Activated effector memory CD4-positive, alpha-beta T cell treated with Interleukin-2 at 50 U/mL for 16 hours (primary cell): ENCODE results near the gene MPL.

Experiments
- DNase-seq: peaks from one replicate; pipeline ENCODE4 v3.0.0-alpha.2; 2020

The MPL gene

DNA sequence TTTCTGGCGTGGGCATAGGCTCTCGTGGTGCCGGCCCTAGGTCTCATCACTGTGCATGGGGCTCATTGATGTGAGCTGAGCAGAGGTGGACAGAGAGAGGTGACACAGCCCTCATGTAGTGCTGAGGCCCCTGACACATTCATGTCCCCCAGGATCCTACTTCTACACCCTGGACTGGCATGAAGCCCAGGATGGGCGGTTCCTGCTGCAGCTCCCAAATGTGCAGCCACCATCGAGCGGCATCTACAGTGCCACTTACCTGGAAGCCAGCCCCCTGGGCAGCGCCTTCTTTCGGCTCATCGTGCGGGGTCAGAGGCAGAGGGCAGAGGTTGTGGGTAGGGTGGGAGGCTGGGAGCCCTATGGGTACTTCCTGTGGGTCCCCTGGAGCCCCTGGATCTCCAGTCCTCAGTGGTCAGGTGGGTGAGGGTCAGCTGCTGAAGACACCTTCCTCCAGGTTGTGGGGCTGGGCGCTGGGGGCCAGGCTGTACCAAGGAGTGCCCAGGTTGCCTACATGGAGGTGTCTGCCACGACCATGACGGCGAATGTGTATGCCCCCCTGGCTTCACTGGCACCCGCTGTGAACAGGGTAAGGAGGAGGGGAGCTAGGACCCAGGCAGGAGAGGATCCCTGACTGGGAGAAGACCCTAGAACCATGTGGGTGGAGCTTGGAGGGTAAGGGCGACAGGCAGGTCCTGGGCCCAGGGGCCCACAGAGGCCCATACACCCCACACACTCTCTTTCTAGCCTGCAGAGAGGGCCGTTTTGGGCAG is 30.7 kb upstream of the MPL start:
- DNase-seq, result no peak

- DNase-seq, result no peak
These were observed 30.0 kb upstream of the MPL start for GRCh38 chr1:43307458-43308158.

- no peak for DNase-seq
These were observed 28.8 kb upstream of the MPL start for GRCh38 chr1:43308635-43309404.

DNA sequence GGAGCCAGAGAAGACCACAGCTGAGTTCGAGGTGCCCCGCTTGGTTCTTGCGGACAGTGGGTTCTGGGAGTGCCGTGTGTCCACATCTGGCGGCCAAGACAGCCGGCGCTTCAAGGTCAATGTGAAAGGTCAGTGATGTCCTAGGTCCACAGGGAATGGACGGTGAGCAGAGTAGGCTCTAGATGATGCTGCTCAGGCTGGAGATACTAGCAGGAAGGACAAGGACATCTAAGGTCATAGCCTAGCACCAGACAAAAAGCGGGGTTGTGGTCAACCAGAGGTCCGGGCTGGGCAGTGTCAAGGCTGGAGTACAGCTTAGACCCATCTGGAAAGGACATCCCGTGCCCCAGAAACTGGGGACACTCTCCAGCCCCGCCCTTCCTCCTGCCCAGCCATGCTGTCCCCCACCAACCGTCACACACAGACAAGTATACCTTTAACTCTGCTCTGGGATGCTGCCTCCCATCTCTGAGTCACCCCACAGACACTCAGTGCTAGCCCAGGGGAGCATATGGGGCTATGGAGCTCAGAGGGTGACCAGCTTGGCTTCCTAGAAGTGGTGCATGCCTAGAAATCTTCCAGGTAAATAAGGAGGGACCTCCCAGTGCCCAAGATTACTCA is 28.1 kb upstream of the MPL start:
- DNase-seq, result no peak

- DNase-seq, result no peak
These were observed 26.1 kb upstream of the MPL start for GRCh38 chr1:43311521-43311920.

DNA sequence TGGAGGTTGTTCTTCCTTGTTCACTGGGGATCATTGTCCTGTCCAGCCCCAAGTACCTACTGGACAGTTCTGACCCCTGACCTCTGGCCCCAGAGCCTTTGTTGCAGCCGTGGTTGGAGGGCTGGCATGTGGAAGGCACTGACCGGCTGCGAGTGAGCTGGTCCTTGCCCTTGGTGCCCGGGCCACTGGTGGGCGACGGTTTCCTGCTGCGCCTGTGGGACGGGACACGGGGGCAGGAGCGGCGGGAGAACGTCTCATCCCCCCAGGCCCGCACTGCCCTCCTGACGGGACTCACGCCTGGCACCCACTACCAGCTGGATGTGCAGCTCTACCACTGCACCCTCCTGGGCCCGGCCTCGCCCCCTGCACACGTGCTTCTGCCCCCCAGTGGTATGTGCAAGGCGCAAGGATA is 25.4 kb upstream of the MPL start:
- no peak for DNase-seq

DNA sequence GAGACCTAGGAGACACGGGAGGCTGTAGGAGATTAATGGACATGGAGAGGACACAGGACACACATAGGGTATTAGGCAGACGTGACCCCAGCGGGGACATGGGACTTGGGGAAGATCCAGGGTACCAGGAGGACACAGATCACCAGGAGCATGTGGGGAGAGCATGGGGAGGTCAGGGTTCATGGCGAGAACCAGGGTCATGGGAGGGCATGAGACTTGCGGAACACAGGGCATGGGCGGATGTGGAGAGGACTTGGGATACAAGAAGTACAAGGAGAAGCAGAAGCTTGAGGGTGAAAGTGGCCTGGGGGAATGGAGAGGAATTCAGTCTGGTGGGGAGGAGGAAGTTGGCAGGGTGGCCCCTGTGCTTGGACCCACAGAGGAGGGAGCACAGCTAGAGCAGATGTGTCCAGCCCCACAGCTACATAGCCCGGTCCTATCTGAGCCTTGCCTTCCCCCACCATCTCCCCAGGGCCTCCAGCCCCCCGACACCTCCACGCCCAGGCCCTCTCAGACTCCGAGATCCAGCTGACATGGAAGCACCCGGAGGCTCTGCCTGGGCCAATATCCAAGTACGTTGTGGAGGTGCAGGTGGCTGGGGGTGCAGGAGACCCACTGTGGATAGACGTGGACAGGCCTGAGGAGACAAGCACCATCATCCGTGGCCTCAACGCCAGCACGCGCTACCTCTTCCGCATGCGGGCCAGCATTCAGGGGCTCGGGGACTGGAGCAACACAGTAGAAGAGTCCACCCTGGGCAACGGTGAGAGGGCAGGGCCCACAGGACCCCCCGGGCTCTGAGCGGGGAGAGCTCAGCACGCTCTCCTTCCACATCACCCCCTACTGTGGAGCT is 24.7 kb upstream of the MPL start:
- no peak for DNase-seq

DNA sequence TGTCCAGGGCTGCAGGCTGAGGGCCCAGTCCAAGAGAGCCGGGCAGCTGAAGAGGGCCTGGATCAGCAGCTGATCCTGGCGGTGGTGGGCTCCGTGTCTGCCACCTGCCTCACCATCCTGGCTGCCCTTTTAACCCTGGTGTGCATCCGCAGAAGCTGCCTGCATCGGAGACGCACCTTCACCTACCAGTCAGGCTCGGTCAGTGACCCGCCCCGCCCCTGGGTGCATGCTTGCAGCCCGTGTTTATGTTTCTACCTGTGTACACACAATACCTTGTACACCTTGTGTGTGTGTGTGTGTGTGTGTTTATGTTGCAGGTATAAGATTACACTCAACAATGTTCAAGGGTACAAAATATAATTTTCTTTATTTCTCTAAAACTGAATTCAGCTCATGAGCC is 23.8 kb upstream of the MPL start:
- DNase-seq, result no peak

DNA sequence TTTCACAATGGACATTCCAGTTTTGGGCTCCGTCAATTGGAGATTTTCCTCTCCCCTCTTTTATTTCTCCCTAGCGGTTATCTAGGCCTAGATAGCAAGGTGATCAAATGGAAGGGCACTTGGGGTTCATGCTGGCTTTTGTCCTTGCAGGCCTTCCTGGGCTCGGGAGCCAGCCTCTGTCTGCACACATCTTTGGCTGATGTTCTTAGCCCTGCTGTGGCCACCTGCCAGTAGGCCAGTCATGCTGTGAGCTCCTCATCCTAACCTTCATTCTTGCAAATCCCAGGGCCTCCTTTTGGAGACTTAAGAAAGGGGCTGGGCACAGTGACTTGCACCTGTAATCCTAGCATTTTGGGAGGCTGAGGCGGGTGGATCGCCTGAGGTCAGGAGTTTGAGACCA is 23.4 kb upstream of the MPL start:
- no peak for DNase-seq

DNA sequence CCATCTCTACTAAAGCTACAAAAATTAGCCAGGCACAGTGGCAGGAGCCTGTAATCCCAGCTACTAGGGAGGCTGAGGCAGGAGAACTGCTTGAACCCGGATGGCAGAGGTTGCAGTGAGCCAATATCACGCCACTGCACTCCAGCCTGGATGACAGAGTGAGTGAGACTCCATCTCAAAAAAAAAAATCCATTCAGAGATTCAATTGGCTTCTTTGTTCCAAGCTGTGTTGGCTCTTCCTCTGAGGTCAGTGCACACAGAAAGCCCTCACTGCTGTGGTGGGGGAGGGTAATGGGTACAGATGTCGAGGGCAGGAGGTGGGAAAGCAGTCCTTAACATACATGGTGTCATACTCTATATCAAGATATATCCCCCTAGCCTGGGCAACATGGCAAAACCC is 22.1 kb upstream of the MPL start:
- no peak for DNase-seq

DNA sequence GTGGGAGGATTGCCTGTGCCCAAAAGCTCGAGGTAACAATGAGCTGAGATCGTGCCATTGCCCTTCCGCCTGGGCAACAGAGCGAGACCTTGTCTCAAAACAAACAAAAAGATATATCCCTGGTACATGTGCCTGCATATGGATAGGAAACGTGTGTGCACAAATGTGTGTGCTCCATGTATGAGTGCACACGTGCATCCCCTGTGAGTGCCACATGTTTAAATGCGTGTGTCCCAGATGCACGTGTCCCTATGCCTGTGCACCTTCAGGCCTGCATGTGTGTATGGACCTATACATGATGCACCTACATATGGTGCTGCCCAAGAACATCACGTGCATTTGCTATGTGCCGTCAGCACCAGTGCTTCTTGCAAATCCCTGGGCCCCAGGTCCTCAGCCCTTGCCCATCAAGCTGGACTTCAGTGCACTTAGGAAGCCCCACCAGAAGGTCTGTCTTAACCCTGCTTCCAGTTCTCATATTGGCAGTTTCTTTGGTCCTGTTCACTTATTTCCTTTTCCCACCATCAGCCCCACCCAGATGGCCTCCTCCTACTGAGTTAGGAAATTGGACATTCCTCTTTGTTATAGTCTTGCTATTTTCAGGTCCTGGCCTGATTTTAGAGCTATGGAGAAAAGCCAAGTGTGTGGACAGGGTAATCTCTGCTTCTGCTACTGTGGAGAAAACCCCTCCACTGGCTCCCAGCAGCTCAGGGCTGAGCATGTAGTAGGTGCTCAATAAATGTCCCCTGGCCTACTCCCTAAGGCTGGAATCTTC is 21.5 kb upstream of the MPL start:
- no peak for DNase-seq

- DNase-seq, result no peak
These were observed 20.7 kb upstream of the MPL start for GRCh38 chr1:43316738-43317520.

GRCh38 chr1:43317817-43318471 is 19.7 kb upstream of the MPL start:
- no peak for DNase-seq

DNA sequence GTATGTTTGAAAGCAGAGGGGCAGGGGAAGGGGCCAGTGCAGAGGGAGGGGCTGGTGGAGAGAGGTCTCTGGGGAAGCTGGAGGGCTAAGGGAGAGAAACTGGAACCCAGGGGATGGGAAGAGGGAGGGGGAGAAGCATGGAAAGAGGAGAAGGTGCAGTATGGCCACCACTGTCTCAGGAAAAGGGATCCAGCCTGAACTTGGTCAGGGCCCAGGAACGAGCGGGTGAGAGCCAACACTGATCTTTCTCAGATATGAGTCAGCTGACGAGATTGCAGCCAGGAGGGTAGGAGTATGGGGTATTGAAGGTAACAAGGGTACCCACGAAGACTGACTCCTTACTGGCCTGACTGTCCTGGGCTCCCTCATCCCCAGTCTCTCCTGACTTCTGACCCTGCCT is 18.8 kb upstream of the MPL start:
- no peak for DNase-seq

- no peak for DNase-seq
These were observed 18.3 kb upstream of the MPL start for GRCh38 chr1:43319288-43319687.

DNA sequence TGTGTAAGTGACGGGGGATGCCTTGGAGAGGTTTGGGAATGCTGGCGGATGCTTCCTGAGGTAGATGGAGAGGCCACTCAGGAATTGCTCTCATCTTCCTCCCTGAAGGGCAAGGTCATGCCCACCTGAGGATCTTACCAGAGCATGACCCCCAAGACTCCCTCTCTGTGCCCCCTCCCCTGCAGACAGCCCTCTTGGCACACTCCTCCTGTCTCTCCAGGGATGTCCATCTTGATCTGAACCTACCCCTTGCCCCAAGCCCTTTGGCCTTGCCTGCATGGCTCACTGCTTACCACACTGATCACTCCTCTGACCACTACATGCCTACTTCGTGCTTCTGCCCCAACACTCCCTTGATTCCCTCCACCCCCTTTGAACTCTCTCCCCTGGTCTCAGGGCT is 17.9 kb upstream of the MPL start:
- DNase-seq, result no peak

DNA sequence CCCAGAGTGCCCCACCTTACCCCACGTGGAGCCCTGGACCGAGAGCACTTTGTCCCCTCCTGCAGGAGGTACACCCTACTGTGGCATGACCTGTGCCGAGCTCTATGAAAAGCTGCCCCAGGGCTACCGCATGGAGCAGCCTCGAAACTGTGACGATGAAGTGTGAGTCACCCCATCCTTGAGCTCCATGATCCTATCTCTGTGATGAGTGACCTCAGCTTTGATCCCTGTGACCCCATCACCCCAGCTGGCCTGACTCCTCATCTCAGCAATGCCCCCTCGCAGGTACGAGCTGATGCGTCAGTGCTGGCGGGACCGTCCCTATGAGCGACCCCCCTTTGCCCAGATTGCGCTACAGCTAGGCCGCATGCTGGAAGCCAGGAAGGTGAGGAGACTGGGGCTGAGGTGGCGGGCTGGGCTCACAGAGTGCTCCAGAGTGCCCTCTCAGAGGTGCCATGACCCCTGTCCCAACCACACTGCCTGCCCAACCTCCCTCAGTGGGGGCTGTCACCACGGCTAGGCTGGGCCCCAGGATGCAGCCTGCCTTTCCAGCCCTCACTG is 16.2 kb upstream of the MPL start:
- DNase-seq, result no peak

DNA sequence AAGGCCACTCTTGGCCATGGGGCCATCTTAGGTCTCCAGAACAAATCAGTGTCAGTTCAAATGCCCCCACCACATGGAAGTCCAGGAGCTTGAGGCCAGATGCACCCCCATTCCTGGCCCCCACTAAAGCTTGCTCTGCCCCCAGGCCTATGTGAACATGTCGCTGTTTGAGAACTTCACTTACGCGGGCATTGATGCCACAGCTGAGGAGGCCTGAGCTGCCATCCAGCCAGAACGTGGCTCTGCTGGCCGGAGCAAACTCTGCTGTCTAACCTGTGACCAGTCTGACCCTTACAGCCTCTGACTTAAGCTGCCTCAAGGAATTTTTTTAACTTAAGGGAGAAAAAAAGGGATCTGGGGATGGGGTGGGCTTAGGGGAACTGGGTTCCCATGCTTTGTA is 15.1 kb upstream of the MPL start:
- DNase-seq, result no peak

GRCh38 chr1:43324810-43325209 is 12.8 kb upstream of the MPL start:
- no peak for DNase-seq

DNA sequence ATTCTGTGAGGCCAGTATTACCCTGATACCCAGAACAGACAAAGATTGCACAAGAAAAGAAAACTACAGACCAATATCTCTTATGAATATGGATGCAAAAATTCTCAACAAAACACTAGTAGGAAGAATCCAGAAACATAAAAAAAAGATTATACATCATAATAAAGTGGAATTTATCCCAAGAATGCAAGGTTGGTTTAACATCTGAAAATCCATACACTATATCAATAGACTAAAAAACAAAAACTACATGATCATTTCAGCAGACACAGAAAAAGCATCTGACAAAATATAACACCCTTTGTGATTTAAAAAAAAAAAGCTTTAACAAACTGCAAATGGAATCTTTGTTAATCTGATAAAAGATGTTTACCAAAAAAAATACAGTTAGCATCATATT is 12.2 kb upstream of the MPL start:
- DNase-seq, result no peak
